Esophagus squamous epithelium (tissue), 4 donors: Measurements from ENCODE around the gene GPX5.
"Not testable (repeated sequence)": the region's sequence is repeated elsewhere in the genome, so short reads cannot be mapped to it uniquely, and the experiment has no call there.

Experiments
- CTCF ChIP-seq, 6 experiments: fragments of 450-650 bp in 4 of 6; fragments of 200-600 bp in 2 of 6; sonication (generic) in 2 of 6; IDR thresholded peaks; one replicate each; pipeline ENCODE4 v1.5.1; 2016 to 2019; ENCODE audit warnings: antibody characterized with exemption in 6 of 6, mild to moderate bottlenecking in 4 of 6, moderate library complexity in 4 of 6
- POLR2A ChIP-seq, 4 donors: fragments of 450-650 bp; IDR thresholded peaks; one replicate each; pipeline ENCODE4 v1.6.1; 2017; ENCODE audit warnings: antibody characterized with exemption in 4 of 4, mild to moderate bottlenecking in 4 of 4, moderate library complexity in 3 of 4

DNA sequence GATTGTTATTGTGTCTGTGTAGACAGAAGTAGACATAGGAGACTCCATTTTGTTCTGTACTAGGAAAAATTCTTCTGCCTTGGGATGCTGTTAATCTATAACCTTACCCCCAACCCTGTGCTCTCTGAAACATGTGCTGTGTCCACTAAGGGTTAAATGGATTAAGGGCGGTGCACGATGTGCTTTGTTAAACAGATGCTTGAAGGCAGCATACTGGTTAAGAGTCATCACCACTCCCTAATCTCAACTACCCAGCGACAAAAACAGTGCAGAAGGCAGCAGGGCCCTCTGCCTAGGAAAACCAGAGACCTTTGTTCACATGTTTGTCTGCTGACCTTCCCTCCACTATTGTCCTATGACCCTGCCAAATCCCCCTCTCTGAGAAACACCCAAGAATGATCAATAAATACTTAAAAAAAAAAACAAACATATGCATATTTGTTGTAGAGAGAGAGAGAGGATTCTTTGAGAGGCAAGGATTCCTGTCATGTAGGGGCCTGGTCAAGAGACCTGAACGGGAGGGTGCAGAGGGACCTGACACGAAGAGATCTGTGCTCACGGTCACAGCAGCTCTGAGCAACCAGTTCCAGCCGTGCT, 22.9 kb upstream of the GPX5 start:
- TF ChIP-seq CTCF, POLR2A (IDR thresholded peaks at IDR 0.05): not testable (repeated sequence)
